22Rv1 (cell line): ENCODE results near the gene PLXDC2.

Experiments used
- H3K27ac ChIP-seq: fragments of 450-650 bp; 2 replicates; pipeline ENCODE4 v1.5.1; 2017
- ZFX ChIP-seq: fragments of 450-650 bp; IDR thresholded peaks from 2 replicates; pipeline ENCODE4 v1.6.1; 2017; ENCODE audit warnings: antibody characterized with exemption, borderline replicate concordance
- TF ChIP-seq, protein P1 (sequence below): fragments of 450-650 bp; IDR thresholded peaks from 2 replicates; pipeline ENCODE4 v1.5.1; 2017; ENCODE audit warnings: mild to moderate bottlenecking

The PLXDC2 gene

DNA sequence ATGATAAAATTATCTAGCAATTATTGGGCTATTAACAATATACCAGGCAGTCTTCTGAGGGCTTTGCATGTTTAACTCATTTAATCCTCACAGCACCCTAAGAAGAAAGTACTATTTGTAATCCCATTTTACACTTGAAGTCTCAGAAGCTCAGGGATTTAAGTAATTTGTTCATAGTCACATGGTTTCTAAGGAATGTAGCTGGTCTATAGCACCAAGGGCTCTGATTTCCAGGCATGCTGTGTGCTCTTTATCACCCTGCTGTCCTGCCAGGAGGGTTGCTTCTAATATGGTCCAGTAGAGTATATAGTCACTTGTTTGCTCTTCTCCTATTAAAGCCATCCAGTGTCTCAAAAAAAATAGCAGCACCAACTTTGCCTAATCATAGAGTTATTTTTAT lies 417.2 kb downstream of the PLXDC2 start:
- TF ChIP-seq ZFX, result no peak
- TF ChIP-seq, protein P1, sequence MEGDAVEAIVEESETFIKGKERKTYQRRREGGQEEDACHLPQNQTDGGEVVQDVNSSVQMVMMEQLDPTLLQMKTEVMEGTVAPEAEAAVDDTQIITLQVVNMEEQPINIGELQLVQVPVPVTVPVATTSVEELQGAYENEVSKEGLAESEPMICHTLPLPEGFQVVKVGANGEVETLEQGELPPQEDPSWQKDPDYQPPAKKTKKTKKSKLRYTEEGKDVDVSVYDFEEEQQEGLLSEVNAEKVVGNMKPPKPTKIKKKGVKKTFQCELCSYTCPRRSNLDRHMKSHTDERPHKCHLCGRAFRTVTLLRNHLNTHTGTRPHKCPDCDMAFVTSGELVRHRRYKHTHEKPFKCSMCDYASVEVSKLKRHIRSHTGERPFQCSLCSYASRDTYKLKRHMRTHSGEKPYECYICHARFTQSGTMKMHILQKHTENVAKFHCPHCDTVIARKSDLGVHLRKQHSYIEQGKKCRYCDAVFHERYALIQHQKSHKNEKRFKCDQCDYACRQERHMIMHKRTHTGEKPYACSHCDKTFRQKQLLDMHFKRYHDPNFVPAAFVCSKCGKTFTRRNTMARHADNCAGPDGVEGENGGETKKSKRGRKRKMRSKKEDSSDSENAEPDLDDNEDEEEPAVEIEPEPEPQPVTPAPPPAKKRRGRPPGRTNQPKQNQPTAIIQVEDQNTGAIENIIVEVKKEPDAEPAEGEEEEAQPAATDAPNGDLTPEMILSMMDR, result no peak
- no peak overlapping the region for H3K27ac ChIP-seq

DNA sequence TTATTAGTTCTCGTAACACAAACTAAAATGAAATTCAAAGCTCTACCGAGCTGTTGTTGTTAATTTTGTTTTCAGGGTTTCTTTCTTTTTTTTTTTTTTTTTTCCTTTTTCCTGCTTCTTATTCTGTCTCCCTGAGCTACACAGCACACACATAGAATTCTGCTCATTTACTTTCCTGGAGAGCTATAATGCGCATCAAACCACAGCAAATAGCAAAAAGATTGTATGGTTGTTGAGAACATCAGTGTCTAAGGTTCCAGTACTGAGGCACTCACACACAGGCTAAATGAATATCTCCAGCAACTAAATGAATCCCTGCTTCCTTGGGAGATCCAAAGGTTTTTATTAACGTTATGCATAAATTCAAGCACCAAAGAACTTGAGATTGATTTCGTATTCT lies 418.3 kb downstream of the PLXDC2 start:
- no peak for TF ChIP-seq ZFX
- TF ChIP-seq, protein P1, result no peak
- no peak overlapping the region for H3K27ac ChIP-seq

DNA sequence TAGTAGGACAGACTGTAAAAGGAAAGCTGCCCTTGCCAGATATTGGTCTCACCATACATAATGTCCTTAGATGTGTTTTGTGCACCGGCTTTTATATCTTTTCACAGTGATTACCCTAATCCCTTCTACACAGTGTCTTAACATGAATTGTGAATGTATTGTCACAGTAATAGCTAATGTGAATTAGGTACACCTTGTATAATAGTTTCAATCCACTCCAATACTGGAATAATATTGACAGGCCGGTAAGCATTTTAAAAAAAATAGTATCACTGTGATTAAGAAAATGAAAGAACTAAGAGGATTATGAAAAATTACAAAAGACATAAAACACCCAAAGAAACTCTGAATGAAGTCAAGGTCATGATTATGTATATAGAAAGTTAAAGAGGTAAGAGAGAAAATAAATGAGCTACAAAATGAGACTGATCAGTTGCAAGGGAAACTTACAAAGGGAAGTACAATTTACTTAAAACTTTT lies 420.9 kb downstream of the PLXDC2 start:
- H3K27ac ChIP-seq, result no peak overlapping the region
- TF ChIP-seq, protein P1, result no peak
- no peak for TF ChIP-seq ZFX

DNA sequence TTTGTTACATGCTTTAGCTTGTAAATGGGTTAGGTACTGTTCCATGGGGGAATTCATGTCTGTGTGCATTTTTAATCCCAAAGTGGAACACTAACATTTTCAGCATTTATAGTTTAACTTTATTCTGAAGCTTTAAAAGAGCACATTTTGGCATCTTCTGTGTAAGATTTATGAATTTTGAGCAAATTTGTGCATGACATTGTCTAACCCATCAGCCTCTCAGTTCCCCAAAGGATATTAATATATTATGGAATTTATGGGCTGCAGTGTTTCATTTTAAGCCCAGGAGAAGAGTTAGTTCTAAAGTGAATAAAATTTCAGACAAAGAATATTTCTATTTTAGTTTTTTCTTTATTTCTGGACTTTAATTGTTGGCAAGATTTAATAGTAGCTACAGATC lies 421.4 kb downstream of the PLXDC2 start:
- TF ChIP-seq ZFX, result no peak
- TF ChIP-seq, protein P1, result no peak
- no peak overlapping the region for H3K27ac ChIP-seq

DNA sequence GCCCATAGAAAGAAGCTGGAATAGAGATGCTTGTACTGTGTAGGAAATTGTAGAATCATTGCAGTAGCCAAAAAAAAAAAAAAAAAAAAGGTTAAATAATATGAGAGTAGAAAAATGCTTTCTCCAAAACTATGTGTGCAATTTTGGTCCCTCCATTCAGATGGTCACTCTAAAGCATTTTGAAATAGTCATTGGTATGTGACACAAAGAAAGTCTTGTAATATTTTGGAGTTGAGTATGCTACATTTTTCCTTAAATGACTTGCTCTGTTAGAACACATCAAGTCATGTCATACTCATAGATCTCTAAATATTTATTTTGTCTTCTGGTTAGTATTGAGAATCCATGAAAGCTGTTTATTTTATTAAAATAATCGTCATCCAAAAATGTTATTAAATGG lies 424.4 kb downstream of the PLXDC2 start:
- TF ChIP-seq, protein P1, result no peak
- no peak for TF ChIP-seq ZFX
- no peak overlapping the region for H3K27ac ChIP-seq

DNA sequence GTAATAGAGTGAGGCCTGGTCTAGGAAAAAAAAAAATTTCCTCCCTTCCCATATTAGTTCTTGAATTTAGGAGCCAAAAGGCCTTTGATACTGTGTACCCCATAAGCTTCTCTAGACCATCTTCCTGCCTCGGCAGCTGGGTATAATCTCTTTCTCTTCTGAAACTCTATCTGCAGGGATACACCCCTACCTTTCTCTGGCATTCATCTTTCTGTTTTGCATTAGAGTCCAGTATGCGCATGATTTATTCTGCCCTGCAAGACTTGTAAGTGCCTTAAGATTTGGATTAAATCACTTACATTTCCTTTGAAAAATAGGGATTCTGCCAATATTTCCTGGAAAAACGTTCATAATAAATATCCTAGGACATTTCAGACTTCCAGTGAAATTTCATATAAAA lies 431.2 kb downstream of the PLXDC2 start:
- no peak overlapping the region for H3K27ac ChIP-seq
- TF ChIP-seq ZFX, result no peak
- TF ChIP-seq, protein P1, result no peak

DNA sequence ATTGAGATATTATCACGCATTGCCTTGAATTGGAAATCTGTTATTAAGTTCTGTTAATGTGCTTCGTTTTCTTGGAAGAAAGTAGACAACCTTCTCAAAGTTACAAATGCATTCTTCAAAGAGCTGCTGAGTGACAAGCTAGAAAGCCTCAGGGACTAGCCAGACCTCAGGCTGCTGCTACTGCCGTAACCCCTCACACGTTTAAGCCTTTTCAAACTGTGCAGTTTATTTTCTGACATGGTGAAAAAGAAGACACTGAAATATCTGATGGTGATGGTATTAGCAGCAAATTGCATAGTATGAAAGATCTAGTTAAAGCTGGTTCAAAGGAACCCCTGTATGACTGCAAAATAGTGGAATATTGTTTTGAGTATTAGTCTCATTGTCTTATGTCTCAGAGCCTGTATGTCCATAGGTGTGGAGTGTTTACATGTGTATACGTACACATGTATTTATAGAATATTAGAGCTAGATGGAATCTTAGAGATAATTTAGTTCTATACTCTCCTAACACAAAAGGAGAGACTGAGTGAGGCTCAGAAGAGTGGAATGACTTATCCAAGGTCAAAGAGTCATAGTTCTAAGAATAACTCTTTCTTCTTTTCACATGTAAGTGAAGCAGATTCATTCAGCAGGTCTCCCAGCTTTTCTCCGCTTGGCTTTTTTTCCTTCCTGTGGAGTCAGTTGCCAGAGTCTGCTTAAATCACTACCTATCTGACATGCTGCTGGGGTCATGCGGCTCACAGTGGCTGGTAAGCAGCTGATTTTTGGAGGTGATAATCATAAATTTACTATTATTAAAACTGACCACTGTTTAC lies 431.9 kb downstream of the PLXDC2 start:
- H3K27ac ChIP-seq, result no peak overlapping the region
- TF ChIP-seq ZFX, result no peak
- TF ChIP-seq, protein P1, result no peak
